Cardiac muscle cell (in vitro differentiated cells and primary cell): ENCODE measurements around the gene PDE6G. TPM values are rescaled to one million over a fixed set of nuclear protein-coding genes. Genes with fewer than 3 reads are reported as not detected.

ENCODE experiments used
- DNase-seq, 2 donors: peaks; one replicate each; pipeline versions ENCODE4 v3.0.0 to v3.0.0-alpha.2; 2010 to 2017; ENCODE audit warnings: low read depth in 1 of 2, low spot score in 1 of 2
- H3K27ac ChIP-seq: fragments of 200-600 bp; sonication (generic); 2 replicates; pipeline ENCODE4 v1.5.1; 2016
- H3K27me3 ChIP-seq: fragments of 200-600 bp; sonication (generic); 2 replicates; pipeline ENCODE4 v1.6.0; 2016; ENCODE audit warnings: control low read depth
- H3K36me3 ChIP-seq: fragments of 200-600 bp; sonication (generic); 2 replicates; pipeline ENCODE4 v1.5.1; 2016; ENCODE audit warnings: control low read depth
- H3K4me1 ChIP-seq: fragments of 200-600 bp; sonication (generic); 2 replicates; pipeline ENCODE4 v1.8.1; 2017; ENCODE audit warnings: low read depth, mild to moderate bottlenecking, mixed run types
- H3K4me3 ChIP-seq: fragments of 200-600 bp; sonication (generic); 2 replicates; pipeline ENCODE4 v1.5.1; 2016; ENCODE audit warnings: mild to moderate bottlenecking
- H3K9me3 ChIP-seq: fragments of 200-600 bp; sonication (generic); 2 replicates; pipeline ENCODE4 v1.5.1; 2017; ENCODE audit warnings: low read depth, mild to moderate bottlenecking, control low read depth
- CTCF ChIP-seq: IDR thresholded peaks from 2 replicates; pipeline ENCODE4 v1.5.1; 2012; ENCODE audit warnings: low read depth, mild to moderate bottlenecking, low read length
- polyA plus RNA-seq: library from polyadenylated mRNA; unstranded; fragments of >200 nt; fragmentation: Nextera tagmentation; extraction: Ambion mirVana; gene quantifications from 2 replicates; pipeline ENCODE4 v1.2.1, GENCODE V29; 2016
- total RNA-seq: library from RNA; depleted of rRNA; stranded (reverse); fragments of >200 nt; gene quantifications from 2 replicates; pipeline ENCODE4 v1.2.3, GENCODE V29; 2016

The PDE6G gene
- total and polyA plus RNA-seq, 2 experiments from 2014 or later: 1.8 to 2.3 TPM

GRCh38 chr17:81608082-81608481 is 48.3 kb downstream of the PDE6G start:
- Histone ChIP-seq H3K36me3 (peaks cover 58% of the 10 kb centered on the region), H3K4me1 (no peaks in the 10 kb centered on the region), H3K4me3 (no peak overlapping the region), H3K27me3 (no peaks in the 10 kb centered on the region), H3K27ac (no peak overlapping the region), H3K9me3 (no peaks in the 10 kb centered on the region)
- no peak for DNase-seq
- TF ChIP-seq CTCF: no peak

- H3K27ac ChIP-seq: no peak overlapping the region
- no peaks in the 10 kb centered on the region for H3K9me3 ChIP-seq
- H3K27me3 ChIP-seq: no peaks in the 10 kb centered on the region
- H3K36me3 ChIP-seq: peaks cover 60% of the 10 kb centered on the region
- H3K4me1 ChIP-seq: no peaks in the 10 kb centered on the region
- DNase-seq: no peak
- no peak overlapping the region for H3K4me3 ChIP-seq
- no peak for TF ChIP-seq CTCF
These were observed 48.9 kb downstream of the PDE6G start for GRCh38 chr17:81607431-81607830.

GRCh38 chr17:81603846-81604610 is 52.3 kb downstream of the PDE6G start:
- no peak for DNase-seq
- H3K36me3 ChIP-seq: peaks cover 64% of the 10 kb centered on the region
- H3K27ac ChIP-seq: no peak overlapping the region
- no peaks in the 10 kb centered on the region for H3K4me1 ChIP-seq
- H3K4me3 ChIP-seq: no peak overlapping the region
- H3K27me3 ChIP-seq: no peaks in the 10 kb centered on the region
- no peaks in the 10 kb centered on the region for H3K9me3 ChIP-seq
- TF ChIP-seq CTCF: no peak

- Histone ChIP-seq H3K4me3 (no peak overlapping the region), H3K36me3 (peaks cover 54% of the 10 kb centered on the region), H3K27me3 (no peaks in the 10 kb centered on the region), H3K4me1 (no peaks in the 10 kb centered on the region), H3K27ac (no peak overlapping the region), H3K9me3 (no peaks in the 10 kb centered on the region)
- DNase-seq: peak; percentile 71 to 86
- TF ChIP-seq CTCF: peak; percentile 82
These were observed 54.7 kb downstream of the PDE6G start for GRCh38 chr17:81601525-81602120.

Other genes with a start within 250 kb of the PDE6G start
- gene ACTG1, start 143.7 kb downstream of the PDE6G start, total RNA-seq: 2,244 and 2,883 TPM in 2 replicates
- 1,007 and 1,036 TPM in 2 replicates for gene ACTG1, start 143.7 kb downstream of the PDE6G start, polyA plus RNA-seq
- 9.0 and 11.3 TPM in 2 replicates for gene FSCN2, start 128.2 kb downstream of the PDE6G start, total RNA-seq
- gene FSCN2, start 128.2 kb downstream of the PDE6G start, polyA plus RNA-seq: 1.5 and 2.4 TPM in 2 replicates
- gene FAAP100, start 104.2 kb downstream of the PDE6G start, total RNA-seq: 57.0 and 65.6 TPM in 2 replicates
- 51.2 and 56.9 TPM in 2 replicates for gene FAAP100, start 104.2 kb downstream of the PDE6G start, polyA plus RNA-seq
- 51.4 and 51.5 TPM in 2 replicates for gene NPLOC4, start 19.4 kb downstream of the PDE6G start, total RNA-seq
- 53.8 and 58.9 TPM in 2 replicates for gene NPLOC4, start 19.4 kb downstream of the PDE6G start, polyA plus RNA-seq
- 5.0 TPM in 2 replicates for gene TSPAN10, start 19.3 kb downstream of the PDE6G start, total RNA-seq
- gene TSPAN10, start 19.3 kb downstream of the PDE6G start, polyA plus RNA-seq: 4.0 and 5.8 TPM in 2 replicates
- 100 and 130 TPM in 2 replicates for gene OXLD1, start 10.1 kb upstream of the PDE6G start, total RNA-seq
- 85.5 and 104 TPM in 2 replicates for gene OXLD1, start 10.1 kb upstream of the PDE6G start, polyA plus RNA-seq
- 16.9 and 20.1 TPM in 2 replicates for gene CCDC137, start 10.2 kb upstream of the PDE6G start, total RNA-seq
- gene CCDC137, start 10.2 kb upstream of the PDE6G start, polyA plus RNA-seq: 23.2 and 23.4 TPM in 2 replicates
- gene ARL16, start 27.3 kb upstream of the PDE6G start, total RNA-seq: 44.3 and 58.3 TPM in 2 replicates
- 92.0 and 109 TPM in 2 replicates for gene ARL16, start 27.3 kb upstream of the PDE6G start, polyA plus RNA-seq
- 86.1 and 107 TPM in 2 replicates for gene HGS, start 27.5 kb upstream of the PDE6G start, total RNA-seq
- gene HGS, start 27.5 kb upstream of the PDE6G start, polyA plus RNA-seq: 108 and 109 TPM in 2 replicates
- 45.0 and 47.5 TPM in 2 replicates for gene MRPL12, start 46.8 kb upstream of the PDE6G start, total RNA-seq
- 187 and 222 TPM in 2 replicates for gene MRPL12, start 46.8 kb upstream of the PDE6G start, polyA plus RNA-seq
- gene SLC25A10, start 55.7 kb upstream of the PDE6G start, total RNA-seq: 29.3 and 38.5 TPM in 2 replicates
- 34.9 and 52.2 TPM in 2 replicates for gene SLC25A10, start 55.7 kb upstream of the PDE6G start, polyA plus RNA-seq
- 0.15 TPM in 1 of 2 replicates, not detected in the other for gene GCGR, start 147.6 kb upstream of the PDE6G start, total RNA-seq
- gene GCGR, start 147.6 kb upstream of the PDE6G start, polyA plus RNA-seq: 0.79 TPM in 1 of 2 replicates, not detected in the other
- gene MCRIP1, start 176.7 kb upstream of the PDE6G start, total RNA-seq: 161 and 219 TPM in 2 replicates
- 179 and 233 TPM in 2 replicates for gene MCRIP1, start 176.7 kb upstream of the PDE6G start, polyA plus RNA-seq
- not detected in 2 replicates for gene PPP1R27, start 178.5 kb upstream of the PDE6G start, total RNA-seq
- 1.0 TPM in 1 of 2 replicates, not detected in the other for gene PPP1R27, start 178.5 kb upstream of the PDE6G start, polyA plus RNA-seq
- 972 and 1,150 TPM in 2 replicates for gene P4HB, start 204.0 kb upstream of the PDE6G start, total RNA-seq
- 388 and 597 TPM in 2 replicates for gene P4HB, start 204.0 kb upstream of the PDE6G start, polyA plus RNA-seq
- 101 and 177 TPM in 2 replicates for gene ARHGDIA, start 214.8 kb upstream of the PDE6G start, total RNA-seq
- gene ARHGDIA, start 214.8 kb upstream of the PDE6G start, polyA plus RNA-seq: 139 and 163 TPM in 2 replicates
- 94.0 and 139 TPM in 2 replicates for gene ALYREF, start 235.0 kb upstream of the PDE6G start, total RNA-seq
- gene ALYREF, start 235.0 kb upstream of the PDE6G start, polyA plus RNA-seq: 93.0 and 130 TPM in 2 replicates
- gene ANAPC11, start 235.2 kb upstream of the PDE6G start, total RNA-seq: 128 and 178 TPM in 2 replicates
- gene ANAPC11, start 235.2 kb upstream of the PDE6G start, polyA plus RNA-seq: 368 and 407 TPM in 2 replicates
- 2.3 and 9.1 TPM in 2 replicates for gene NPB, start 245.7 kb upstream of the PDE6G start, total RNA-seq
- gene NPB, start 245.7 kb upstream of the PDE6G start, polyA plus RNA-seq: 1.2 and 6.6 TPM in 2 replicates